Sigmoid colon (tissue), 7 donors: ENCODE data around the gene DNAH6. TPM values are rescaled to one million over a fixed set of nuclear protein-coding genes. Genes with fewer than 3 reads are reported as not detected.

Source experiments
- DNase-seq: peaks from one replicate; pipeline ENCODE4 v3.0.0-alpha.2; 2019
- H3K27ac ChIP-seq, 4 donors: fragments of 200-600 bp; sonication (generic); one replicate each; pipeline ENCODE4 v1.5.1; 2016 to 2019; ENCODE audit warnings: mild to moderate bottlenecking in 1 of 4
- H3K27me3 ChIP-seq, 3 donors: fragments of 200-600 bp; sonication (generic); one replicate each; pipeline ENCODE4 v1.5.1; 2019; ENCODE audit warnings: mild to moderate bottlenecking in 1 of 3
- H3K36me3 ChIP-seq, 4 donors: fragments of 200-600 bp; sonication (generic); one replicate each; pipeline ENCODE4 v1.5.1; 2016 to 2019
- H3K4me1 ChIP-seq, 4 donors: fragments of 200-600 bp; sonication (generic); one replicate each; pipeline ENCODE4 v1.5.1; 2017 to 2019
- H3K4me3 ChIP-seq, 4 donors: fragments of 200-600 bp; sonication (generic); one replicate each; pipeline ENCODE4 v1.5.1; 2017 to 2019; ENCODE audit warnings: mild to moderate bottlenecking in 2 of 4, moderate library complexity in 1 of 4
- H3K9me3 ChIP-seq, 4 donors: fragments of 200-600 bp in 3 of 4; sonication (generic) in 3 of 4; one replicate each; pipeline versions ENCODE4 v1.5.1 to v1.6.1; 2013 to 2019
- CTCF ChIP-seq, 4 experiments: fragments of 450-650 bp in 3 of 4; fragments of 200-600 bp in 1 of 4; IDR thresholded peaks; one replicate each; pipeline ENCODE4 v1.5.1; 2016 to 2019; ENCODE audit warnings: antibody characterized with exemption in 4 of 4, mild to moderate bottlenecking in 3 of 4, moderate library complexity in 2 of 4
- EP300 ChIP-seq, 4 donors: sonication (generic); formaldehyde crosslinking; IDR thresholded peaks; one replicate each; pipeline ENCODE4 v1.6.1; 2017; ENCODE audit warnings: antibody characterized with exemption in 4 of 4
- POLR2A ChIP-seq, 2 donors: fragments of 450-650 bp; IDR thresholded peaks; one replicate each; pipeline ENCODE4 v1.6.1; 2016; ENCODE audit warnings: antibody characterized with exemption in 2 of 2, mild to moderate bottlenecking in 2 of 2, moderate library complexity in 2 of 2
- POLR2AphosphoS5 ChIP-seq, 4 donors: sonication (generic); formaldehyde crosslinking; IDR thresholded peaks; one replicate each; pipeline ENCODE4 v1.6.1; 2017; ENCODE audit warnings: antibody characterized with exemption in 4 of 4
- WGBS, 2 donors: extraction: QIAGEN DNeasy Blood & Tissue Kit; methylation state at CpG; one replicate each; pipeline ENCODE4 v1.1.7; 2013; 5-methylcytosine and 5-hydroxymethylcytosine counted together
- intact Hi-C: fragments of 100-400 bp; cut with DNase I; formaldehyde crosslinking; loops from one replicate; pipeline ENCODE4 v1.15.1; 2023
- polyA plus RNA-seq, 3 donors: library from polyadenylated mRNA; stranded (reverse); fragments of 200-250 nt; gene quantifications; one replicate each; pipeline ENCODE4 v1.2.3, GENCODE V29; 2013
- total RNA-seq, 4 donors: library from RNA; depleted of rRNA; stranded (reverse); fragments of >200 nt; gene quantifications; one replicate each; pipeline ENCODE4 v1.1.0, GENCODE V29; 2016
- donor health status: healthy with polysubstance abuse.
- donor health status: Bipolar disorder and iron deficiency.
- donor health status: healthy.

Gene DNAH6
- total and polyA plus RNA-seq, 7 donors, result 0.20 to 0.55 (median 0.36) TPM; not detected in 2

- 94% methylated on average over 4 of the region's 4 CpGs for WGBS, 2 donors
- Histone ChIP-seq H3K4me3 (no peak overlapping the region), H3K27ac (no peak overlapping the region), H3K9me3 (no peaks in the 10 kb centered on the region), H3K27me3 (no peaks in the 10 kb centered on the region), H3K4me1 (no peaks in the 10 kb centered on the region), H3K36me3 (no peaks in the 10 kb centered on the region)
- DNase-seq, result no peak
- TF ChIP-seq EP300 (IDR thresholded peaks at IDR 0.05) (no peak), CTCF (IDR thresholded peaks at IDR 0.05) (no peak), POLR2AphosphoS5 (IDR thresholded peaks at IDR 0.05) (no peak), POLR2A (IDR thresholded peaks at IDR 0.05) (no peak)
- intact Hi-C loops, result no loop called here
These were observed 269.7 kb downstream of the DNAH6 start for GRCh38 chr2:84785950-84786349.

- H3K4me3 ChIP-seq, result no peak overlapping the region
- no peaks in the 10 kb centered on the region for H3K36me3 ChIP-seq
- no peak for DNase-seq
- H3K27me3 ChIP-seq, result no peaks in the 10 kb centered on the region
- no peak overlapping the region for H3K27ac ChIP-seq
- no peaks in the 10 kb centered on the region for H3K9me3 ChIP-seq
- no peaks in the 10 kb centered on the region for H3K4me1 ChIP-seq
- TF ChIP-seq POLR2AphosphoS5 (IDR thresholded peaks at IDR 0.05) (no peak), CTCF (IDR thresholded peaks at IDR 0.05) (no peak), EP300 (IDR thresholded peaks at IDR 0.05) (no peak), POLR2A (IDR thresholded peaks at IDR 0.05) (no peak)
- intact Hi-C loops, result no loop called here
These were observed 270.3 kb downstream of the DNAH6 start for GRCh38 chr2:84786601-84787000.

DNA sequence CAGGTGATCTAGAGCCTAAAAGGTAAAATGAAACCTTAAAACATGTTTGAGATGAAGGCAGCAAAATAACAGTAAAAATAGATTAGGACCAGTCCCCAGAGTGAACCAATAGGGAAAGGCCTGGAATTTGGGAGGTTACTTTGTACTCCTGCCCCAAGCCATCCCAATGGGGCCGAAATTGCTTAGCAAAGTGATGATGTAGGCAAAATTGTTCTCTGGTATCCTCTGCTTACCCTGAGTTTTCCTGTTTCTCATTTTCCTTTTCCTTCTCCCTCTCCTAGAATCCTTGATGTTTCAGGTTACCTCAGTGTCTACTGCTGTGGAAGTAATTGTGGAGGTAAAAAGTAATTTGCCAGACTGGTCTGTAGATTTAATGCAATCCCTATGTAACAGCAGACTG lies 271.7 kb downstream of the DNAH6 start:
- no peak for TF ChIP-seq POLR2AphosphoS5 (IDR thresholded peaks at IDR 0.05)
- TF ChIP-seq CTCF (IDR thresholded peaks at IDR 0.05), result no peak
- TF ChIP-seq POLR2A (IDR thresholded peaks at IDR 0.05), result no peak
- TF ChIP-seq EP300 (IDR thresholded peaks at IDR 0.05), result no peak
- intact Hi-C loops, result no loop called here

GRCh38 chr2:84788498-84788897 lies 272.2 kb downstream of the DNAH6 start:
- Histone ChIP-seq H3K27me3 (no peaks in the 10 kb centered on the region), H3K4me3 (no peak overlapping the region), H3K4me1 (no peaks in the 10 kb centered on the region), H3K36me3 (no peaks in the 10 kb centered on the region), H3K9me3 (no peaks in the 10 kb centered on the region), H3K27ac (no peak overlapping the region)
- WGBS, 2 donors, result 92% methylated on average over 3 of the region's 3 CpGs
- TF ChIP-seq CTCF (IDR thresholded peaks at IDR 0.05) (no peak), EP300 (IDR thresholded peaks at IDR 0.05) (no peak), POLR2AphosphoS5 (IDR thresholded peaks at IDR 0.05) (no peak), POLR2A (IDR thresholded peaks at IDR 0.05) (no peak)
- DNase-seq, result no peak
- intact Hi-C loops, result no loop called here

More for the DNA sequence above, 271.7 kb downstream of the DNAH6 start:
- Histone ChIP-seq H3K4me1 (no peaks in the 10 kb centered on the region), H3K27me3 (no peaks in the 10 kb centered on the region), H3K9me3 (no peaks in the 10 kb centered on the region), H3K27ac (no peak overlapping the region), H3K4me3 (no peak overlapping the region), H3K36me3 (no peaks in the 10 kb centered on the region)
- 43 to 100% methylated on average over 1 of the region's 1 CpG for WGBS, 2 donors
- DNase-seq, result no peak

GRCh38 chr2:84792856-84793522 lies 276.7 kb downstream of the DNAH6 start:
- TF ChIP-seq EP300 (IDR thresholded peaks at IDR 0.05) (no peak), CTCF (IDR thresholded peaks at IDR 0.05) (no peak), POLR2A (IDR thresholded peaks at IDR 0.05) (no peak), POLR2AphosphoS5 (IDR thresholded peaks at IDR 0.05) (no peak)
- Histone ChIP-seq H3K4me1 (no peaks in the 10 kb centered on the region), H3K36me3 (no peaks in the 10 kb centered on the region), H3K27ac (no peak overlapping the region), H3K4me3 (no peak overlapping the region), H3K9me3 (no peaks in the 10 kb centered on the region), H3K27me3 (no peaks in the 10 kb centered on the region)
- intact Hi-C loops, result no loop called here
- WGBS, 2 donors, result 93 to 96% methylated on average over 6 of the region's 6 CpGs
- DNase-seq, result no peak
